DMS53 (cell line): ENCODE results near the gene SPATA6L.

Experiments used
- DNase-seq: peaks from one replicate; lab custom pipeline; 2025; lab: John Stamatoyannopoulos, UW

The SPATA6L gene

DNA sequence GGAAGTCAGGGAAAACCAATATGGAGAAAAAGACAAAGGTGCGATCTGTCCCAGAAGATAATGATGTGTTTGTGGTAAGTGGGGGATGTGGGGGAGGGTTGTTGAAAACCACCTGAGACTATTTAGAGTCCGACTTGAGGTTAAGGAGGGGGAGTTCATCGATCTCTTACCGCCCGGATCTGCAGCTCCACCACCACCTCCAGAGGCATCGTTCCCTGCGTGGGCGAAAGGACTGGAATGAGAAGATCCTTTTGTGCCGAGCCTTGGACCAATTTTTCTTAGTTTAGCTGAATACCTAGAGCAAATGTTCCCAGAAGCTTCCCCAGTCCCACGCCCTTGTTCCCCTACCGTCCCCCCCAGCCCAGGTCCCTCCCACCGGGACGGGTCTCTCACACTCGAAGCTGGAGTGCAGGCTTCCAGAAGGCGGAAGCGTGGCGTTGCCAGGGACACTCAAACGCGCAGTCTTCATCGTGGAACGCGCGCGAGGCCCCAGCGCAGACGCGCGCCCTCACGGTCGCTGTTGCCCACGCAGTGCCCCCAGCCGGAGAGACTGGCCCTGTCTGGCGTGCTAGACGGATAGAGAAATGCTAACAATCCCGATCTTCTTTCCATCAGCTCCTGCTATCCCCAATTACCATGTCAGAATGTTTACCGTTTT lies at the start of gene SPATA6L:
Gene SPATA6L, minus strand, starts transcription at position 439 of the 658 bp plus-strand sequence. Its CDS starts 230 bp downstream, at position 209.
- DNase-seq = peak; percentile 80

GRCh38 chr9:4714266-4715016 lies 48.2 kb upstream of the SPATA6L start:
- DNase-seq = no peak

DNA sequence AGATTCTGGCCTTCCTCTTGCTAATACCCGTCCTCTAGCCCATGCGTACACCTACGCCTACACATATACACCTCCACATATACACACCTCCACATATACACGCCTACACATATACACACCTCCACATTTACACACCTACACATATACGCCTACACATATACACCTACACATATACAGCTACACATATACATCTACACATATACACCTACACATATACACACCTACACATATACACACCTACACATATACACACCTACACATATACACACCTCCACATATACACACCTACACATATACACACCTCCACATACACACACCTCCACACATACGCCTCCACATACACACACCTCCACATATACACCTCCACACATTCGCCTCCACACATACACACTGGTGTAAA lies 47.6 kb upstream of the SPATA6L start:
- no peak for DNase-seq

DNA sequence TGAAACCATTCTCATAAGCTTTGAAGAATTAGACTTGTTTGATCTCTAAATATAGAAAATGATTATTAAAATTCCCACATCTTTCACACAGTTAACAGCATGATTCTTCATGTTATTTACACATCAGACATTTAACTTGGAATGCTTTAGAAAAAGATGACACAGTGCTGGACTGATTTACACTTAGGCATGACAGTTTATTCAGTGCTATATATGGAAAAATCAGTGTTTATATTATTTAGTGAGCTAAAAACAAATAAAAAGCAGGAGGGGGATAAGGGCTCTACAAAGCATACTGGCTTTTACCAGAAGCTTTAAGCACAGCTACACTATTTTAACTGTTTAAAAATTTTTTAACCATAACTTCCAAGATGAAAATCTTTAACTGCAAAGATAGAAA lies 43.1 kb upstream of the SPATA6L start:
- DNase-seq = no peak

DNA sequence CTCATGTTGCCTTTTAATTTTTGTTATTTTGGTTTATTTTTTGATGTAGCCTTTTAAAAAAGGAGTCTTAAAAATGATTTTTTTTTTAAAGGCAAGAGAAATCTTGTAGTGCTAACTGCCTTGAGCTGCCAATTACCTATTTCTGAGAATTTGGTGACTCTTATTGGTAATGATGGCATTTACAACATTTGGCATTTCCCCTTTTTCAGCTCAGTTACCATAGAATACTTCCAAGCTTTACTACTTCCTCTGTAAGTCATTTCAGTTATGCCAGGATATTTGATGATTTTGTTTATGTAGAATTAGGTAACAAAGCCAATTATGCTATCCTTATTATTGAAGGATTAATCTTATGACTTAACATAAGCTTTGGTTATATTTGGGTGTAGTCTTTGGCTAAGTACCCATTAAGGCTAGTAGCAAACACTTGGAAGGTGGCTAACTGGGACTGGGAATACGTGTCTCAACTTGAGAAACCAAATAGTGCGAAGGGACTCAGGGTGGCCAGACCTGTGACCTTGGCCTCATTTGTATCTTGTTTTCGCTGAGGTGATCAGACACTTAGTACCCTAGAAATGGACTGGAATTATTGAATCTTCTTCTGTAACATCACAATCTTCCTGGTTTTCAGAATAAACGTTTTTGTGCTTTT lies 40.8 kb upstream of the SPATA6L start:
- no peak for DNase-seq

GRCh38 chr9:4706021-4706420 lies 39.7 kb upstream of the SPATA6L start:
- no peak for DNase-seq

DNA sequence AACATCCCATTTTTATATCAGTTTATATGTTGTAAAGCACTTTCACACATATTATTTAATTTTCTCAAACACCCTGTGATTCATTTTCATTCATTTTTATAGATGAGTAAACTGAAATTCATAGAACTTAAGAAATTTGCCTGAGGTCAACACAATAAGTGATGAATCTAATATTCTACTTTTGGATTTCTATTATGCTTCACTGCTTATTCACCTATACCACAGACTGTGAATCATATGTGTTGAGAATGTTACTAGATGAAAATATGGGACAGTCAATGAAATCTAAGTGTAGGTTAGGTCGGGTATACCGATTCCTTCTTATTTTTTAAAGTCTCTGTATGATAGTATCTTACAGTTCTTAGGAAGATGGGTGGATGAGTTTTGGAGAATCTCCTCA lies 37.8 kb upstream of the SPATA6L start:
- no peak for DNase-seq

DNA sequence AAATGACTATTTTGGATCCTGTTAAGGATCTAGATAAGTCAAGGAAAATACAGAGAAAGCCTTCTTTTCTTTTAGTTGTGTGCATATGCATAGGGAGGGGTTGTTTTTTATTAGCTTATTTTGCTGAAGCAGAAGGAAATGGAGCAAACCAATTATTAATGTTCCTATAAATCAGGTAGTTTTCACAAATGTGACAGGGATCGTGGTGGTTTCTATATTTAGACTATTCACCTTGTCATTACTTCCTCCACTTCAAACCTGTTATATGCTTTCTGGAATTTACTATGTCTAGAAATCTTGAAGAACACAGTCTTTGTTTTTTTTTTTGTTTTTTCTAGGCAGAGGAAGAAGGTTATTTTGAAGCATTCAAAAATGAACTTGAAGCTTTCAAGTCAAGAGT lies 35.2 kb upstream of the SPATA6L start:
- DNase-seq = no peak

DNA sequence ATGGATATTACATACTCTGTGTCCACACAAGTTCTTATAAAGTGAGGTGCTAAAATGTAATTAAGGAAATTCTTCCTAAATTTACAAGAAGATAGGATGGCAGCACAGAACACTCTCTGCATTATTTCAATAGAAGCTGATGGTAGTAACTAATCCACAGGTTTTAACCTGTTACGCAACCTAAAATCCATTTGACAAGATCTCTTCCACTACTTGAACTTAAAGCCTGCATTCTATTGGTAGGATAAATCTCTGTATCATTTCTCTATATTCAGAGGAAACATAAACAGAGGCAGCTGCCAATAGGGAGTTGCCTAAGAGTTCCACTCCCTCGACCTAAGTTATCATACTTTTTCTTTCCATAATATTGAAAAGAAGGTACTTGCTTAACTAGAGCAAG lies 34.7 kb upstream of the SPATA6L start:
- DNase-seq = no peak

DNA sequence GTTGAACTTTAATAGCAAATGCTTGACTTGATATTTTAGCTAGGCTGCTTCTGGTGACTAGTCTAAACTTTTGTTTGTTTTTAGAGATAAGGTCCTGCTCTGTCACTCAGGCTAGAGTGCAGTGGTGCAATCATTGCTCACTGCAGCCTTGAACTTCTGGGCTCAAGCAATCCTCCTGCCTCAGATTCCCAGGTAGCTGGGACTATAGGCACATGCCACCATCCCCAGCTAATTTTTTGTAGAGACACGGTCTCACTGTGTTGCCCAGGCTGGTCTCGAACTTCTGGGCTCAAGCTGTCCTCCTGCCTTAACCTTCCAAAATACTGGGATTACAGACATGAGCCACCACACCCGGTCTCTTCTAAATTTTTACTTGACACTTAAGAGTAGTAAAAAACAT lies 33.8 kb upstream of the SPATA6L start:
- DNase-seq = no peak

DNA sequence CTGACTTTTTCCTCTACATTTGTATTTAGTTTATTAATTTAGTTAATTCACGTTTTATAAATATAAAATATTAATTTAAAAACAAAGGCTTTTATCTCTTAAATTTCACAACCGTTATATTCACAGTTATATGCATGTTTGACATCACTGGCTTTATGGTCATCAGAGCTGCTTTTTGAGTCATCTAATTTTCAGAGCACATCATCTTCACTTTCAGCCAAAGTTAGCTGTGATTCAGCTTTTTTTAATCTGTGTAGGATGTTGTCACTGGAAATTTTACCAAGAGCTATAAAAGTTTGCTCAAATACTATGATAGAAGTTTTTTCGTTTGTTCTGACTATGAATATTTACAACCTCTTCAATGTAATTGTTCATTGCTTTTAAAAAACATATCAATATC lies 25.5 kb upstream of the SPATA6L start:
- DNase-seq = no peak

- no peak for DNase-seq
These were observed 23.9 kb upstream of the SPATA6L start for GRCh38 chr9:4690144-4690543.

DNA sequence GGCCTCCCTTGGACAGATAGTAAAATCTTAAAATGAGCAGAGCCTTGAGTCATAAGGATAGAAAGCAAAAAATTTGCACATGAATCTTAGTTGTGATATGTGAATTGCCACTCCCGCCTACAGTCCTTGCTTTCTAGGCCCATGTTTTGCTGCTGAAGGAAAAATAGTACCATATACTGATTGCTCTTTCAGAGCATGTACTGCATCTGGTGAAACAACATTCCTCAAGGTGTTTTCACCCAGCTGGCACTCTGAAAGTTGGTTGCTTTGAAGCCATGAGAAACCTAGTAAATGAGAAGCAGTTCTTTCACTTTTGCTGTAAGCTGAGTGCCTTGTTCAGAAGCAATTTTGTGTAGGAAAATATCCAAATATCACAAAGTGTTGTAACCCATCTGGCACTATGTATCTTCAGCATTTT lies 23.4 kb upstream of the SPATA6L start:
- no peak for DNase-seq

GRCh38 chr9:4689021-4689420 lies 22.7 kb upstream of the SPATA6L start:
- no peak for DNase-seq

GRCh38 chr9:4686584-4686983 lies 20.3 kb upstream of the SPATA6L start:
- DNase-seq = no peak

- DNase-seq = no peak
These were observed 19.8 kb upstream of the SPATA6L start for GRCh38 chr9:4686112-4686511.

DNA sequence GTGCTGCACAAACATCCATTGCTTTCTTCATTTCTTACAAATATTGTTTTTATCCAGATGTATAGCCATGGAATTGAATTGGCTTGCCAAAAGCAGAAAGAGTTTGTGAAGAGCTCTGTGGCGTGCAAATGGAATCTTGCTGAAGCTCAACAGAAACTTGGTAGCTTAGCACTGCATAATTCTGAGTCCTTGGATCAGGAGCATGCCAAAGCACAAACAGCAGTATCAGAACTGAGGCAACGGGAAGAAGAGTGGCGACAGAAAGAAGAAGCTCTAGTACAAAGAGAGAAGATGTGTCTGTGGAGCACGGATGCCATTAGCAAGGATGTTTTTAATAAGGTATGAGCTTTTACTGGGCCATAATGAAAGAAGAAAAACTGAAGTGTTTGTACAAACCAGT lies 18.5 kb upstream of the SPATA6L start:
- DNase-seq = no peak

DNA sequence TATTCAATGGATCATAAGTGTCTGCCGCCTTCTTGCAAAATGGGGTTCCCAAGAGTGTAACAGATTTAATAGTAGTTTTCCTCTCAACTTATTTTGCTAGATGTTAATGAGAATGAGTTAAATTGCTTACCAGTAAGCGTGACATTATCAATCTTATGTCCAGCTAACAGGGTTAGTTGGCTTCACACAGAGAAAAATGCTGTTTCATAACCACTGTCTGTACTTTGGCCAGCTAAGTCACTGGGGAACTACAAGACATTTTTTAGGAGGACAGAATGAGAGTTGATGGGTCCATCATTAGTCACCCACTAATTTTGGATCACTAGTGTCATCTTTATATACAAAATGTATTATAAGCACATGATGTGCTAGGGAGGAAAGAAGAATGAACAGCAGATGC lies 14.5 kb upstream of the SPATA6L start:
- no peak for DNase-seq

DNA sequence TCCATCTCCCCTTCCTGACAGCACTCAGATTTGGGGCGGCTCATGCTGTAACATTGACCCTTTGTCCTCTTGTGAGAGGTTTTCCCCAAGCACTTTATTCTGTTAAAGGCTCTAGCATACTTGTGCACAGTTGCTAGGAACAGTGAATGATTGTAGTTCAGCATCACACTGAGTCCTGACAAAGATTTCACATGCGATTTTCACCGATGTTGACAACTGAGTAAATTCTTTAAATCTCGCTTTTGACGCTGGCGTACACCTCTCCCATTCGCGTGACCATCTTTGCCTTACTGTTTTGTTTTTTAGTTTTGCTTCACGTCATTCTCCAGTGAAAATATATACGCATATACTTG lies 13.9 kb upstream of the SPATA6L start:
- peak; percentile 19 for DNase-seq

DNA sequence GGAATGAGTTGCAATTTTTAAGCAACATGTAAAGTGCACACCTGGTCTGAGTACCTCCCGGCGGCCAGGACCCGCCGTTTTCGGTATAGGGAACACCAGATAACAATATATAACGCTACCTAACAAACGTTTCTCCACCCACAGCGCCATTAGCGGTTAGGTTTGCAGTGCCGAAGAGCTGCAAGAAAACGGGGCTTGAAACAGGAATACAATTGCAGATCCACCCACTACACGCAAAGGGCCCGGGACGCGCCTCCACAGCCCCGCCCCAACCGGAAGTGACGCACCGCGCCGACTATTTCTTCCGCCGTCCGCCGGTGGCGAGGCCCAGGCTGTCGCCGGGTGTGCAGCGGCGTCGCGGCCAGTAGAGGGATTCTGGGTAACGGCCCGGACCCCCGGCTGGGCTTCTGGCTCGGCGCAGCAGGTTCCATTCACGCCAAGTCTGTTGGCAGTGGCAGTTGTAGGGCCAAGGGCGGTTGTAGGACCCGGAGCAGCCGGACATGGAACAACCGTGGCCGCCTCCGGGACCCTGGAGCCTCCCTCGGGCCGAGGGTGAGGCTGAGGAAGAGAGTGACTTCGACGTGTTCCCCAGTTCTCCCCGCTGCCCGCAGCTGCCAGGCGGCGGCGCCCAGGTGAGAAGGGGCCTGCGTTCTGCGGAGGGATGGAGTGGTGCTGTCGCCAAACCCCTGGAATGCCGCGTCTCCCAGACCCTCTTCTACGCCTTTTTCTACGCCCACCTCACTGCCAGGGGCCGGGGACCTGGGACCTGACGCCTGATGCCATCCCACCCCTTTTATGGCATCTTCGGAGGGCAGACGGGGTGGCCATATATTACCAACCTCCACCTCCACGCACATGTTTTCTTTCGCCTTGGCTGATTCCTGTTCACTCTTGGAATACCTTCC lies 13.2 kb upstream of the SPATA6L start, which contains the start of gene CDC37L1:
Gene CDC37L1, plus strand, starts transcription at position 302 of the 905 bp plus-strand sequence. Its CDS starts 199 bp downstream, at position 501.
- DNase-seq = peak; percentile 89

- peak; percentile 51 for DNase-seq
These were observed 12.5 kb upstream of the SPATA6L start for GRCh38 chr9:4678679-4679267.

DNA sequence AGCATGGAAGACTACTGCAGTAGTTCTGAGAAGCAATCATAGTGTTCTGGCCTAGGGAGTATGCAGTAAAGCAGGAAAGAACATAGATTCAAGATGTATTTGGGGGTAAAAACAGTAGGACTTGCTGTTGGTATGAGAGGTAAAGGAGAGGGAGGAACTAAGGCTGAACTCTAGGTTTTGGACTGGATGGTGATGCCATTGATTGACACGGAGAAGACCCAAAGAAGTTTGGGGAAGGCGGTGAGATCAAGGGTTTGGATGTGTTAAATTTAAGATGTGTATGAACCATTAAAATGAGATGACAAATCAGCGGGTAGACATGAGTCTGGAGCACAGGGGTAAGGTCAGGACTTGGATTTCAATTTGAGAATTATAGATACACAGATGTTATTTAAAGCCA lies 11.1 kb upstream of the SPATA6L start:
- DNase-seq = no peak
